ENCODE data around the gene DNAH17.

DNAH17 gene

GRCh38 chr17:78374189-78374588 lies 203.0 kb downstream of the DNAH17 start:
- no peak overlapping the region for H3K4me3 ChIP-seq (ENCODE audit: low read length)
- peaks cover 43% of the 10 kb centered on the region for H3K4me1 ChIP-seq (ENCODE audit: insufficient read depth, low read length)
- H2AFZ ChIP-seq (ENCODE audit: low read depth, low read length), result peak overlapping the region; percentile 10

More at GRCh38 chr17:78374189-78374588, 203.0 kb downstream of the DNAH17 start:
- Histone ChIP-seq H3K36me3 (ENCODE audit: insufficient read depth, low read length) (no peaks in the 10 kb centered on the region), H3K27me3 (ENCODE audit: insufficient read depth, low read length) (no peaks in the 10 kb centered on the region), H3K9me3 (ENCODE audit: low read length) (no peaks in the 10 kb centered on the region)
